ENCODE data around the gene ANTXR2. TPM values are rescaled to one million over a fixed set of nuclear protein-coding genes. Genes with fewer than 3 reads are reported as not detected.
A peak's percentile ranks its signal among the peaks of the same experiment; 100 is the strongest.

The ANTXR2 gene
- polyA plus RNA-seq, 1 of the 3 experiments (the other 2 are of a cell fraction) = 48.8 TPM

DNA sequence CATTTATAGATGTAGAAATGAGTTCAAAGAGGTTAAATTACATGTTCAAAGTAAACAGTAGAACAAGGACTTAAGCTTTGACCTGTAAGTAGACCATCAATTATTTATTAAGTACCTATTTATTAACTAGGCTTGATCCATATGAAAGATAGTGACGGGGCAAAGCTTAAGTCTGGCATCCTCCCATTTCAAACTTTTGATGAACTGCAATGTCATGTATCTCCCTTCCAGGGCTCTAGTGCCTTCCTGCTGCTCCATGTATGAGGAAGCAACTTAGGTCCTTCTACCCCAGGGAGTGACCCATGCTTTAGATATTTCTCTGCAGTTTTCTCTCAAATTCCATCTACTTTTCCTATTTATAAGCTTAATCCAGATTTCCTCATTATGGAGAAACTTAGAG, 31.9 kb upstream of the ANTXR2 start (continued):
- TF ChIP-seq EP300 (IDR thresholded peaks at IDR 0.05; ENCODE audit: borderline replicate concordance in 1 of 2, low read depth in 1 of 2, low read length in 1 of 2) = no peak

DNA sequence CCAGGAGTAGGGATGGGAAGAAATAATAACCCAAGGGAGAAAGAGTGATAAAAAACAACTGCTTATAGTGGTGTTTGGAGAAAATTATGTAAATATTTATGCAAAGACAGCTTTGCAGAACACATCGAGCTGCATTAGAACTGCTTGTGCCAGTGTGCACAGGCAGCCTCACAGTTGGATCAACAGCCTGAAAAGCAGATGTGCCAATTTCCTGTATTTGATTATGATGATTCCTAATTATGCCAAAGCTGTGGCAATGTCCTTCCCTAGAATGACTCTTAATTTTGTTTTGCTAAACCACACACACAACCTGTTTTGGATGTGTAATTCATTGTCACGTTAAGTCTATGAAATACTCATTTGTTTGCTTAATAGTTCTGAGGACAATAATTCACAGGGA, 30.6 kb upstream of the ANTXR2 start:
- 86% methylated on average over 2 of the region's 2 CpGs for WGBS (ENCODE audit: low lambda C conversion rate)
- H3K9me3 ChIP-seq = peaks cover 21% of the 10 kb centered on the region
- TF ChIP-seq, protein P1, sequence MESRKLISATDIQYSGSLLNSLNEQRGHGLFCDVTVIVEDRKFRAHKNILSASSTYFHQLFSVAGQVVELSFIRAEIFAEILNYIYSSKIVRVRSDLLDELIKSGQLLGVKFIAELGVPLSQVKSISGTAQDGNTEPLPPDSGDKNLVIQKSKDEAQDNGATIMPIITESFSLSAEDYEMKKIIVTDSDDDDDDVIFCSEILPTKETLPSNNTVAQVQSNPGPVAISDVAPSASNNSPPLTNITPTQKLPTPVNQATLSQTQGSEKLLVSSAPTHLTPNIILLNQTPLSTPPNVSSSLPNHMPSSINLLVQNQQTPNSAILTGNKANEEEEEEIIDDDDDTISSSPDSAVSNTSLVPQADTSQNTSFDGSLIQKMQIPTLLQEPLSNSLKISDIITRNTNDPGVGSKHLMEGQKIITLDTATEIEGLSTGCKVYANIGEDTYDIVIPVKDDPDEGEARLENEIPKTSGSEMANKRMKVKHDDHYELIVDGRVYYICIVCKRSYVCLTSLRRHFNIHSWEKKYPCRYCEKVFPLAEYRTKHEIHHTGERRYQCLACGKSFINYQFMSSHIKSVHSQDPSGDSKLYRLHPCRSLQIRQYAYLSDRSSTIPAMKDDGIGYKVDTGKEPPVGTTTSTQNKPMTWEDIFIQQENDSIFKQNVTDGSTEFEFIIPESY (IDR thresholded peaks at IDR 0.05; ENCODE audit: borderline replicate concordance, low read depth) = no peak
- TF ChIP-seq EP300 (IDR thresholded peaks at IDR 0.05; ENCODE audit: borderline replicate concordance in 1 of 2, low read depth in 1 of 2, low read length in 1 of 2) (no peak), RCOR1 (IDR thresholded peaks at IDR 0.05; ENCODE audit: low read length) (no peak), TCF12 (IDR thresholded peaks at IDR 0.05) (no peak), RAD21 (IDR thresholded peaks at IDR 0.05; ENCODE audit: low read length) (no peak), FOXJ3 (CRISPR knock-in tag; IDR thresholded peaks at IDR 0.05) (no peak), RFX5 (IDR thresholded peaks at IDR 0.05; ENCODE audit: low read length) (no peak), RXRA (IDR thresholded peaks at IDR 0.05; ENCODE audit: borderline replicate concordance, low read depth) (no peak), TEAD4 (IDR thresholded peaks at IDR 0.05; ENCODE audit: borderline replicate concordance, insufficient read depth) (no peak)
- ChIA-PET CTCF (interaction anchor here (3.0 kb wide), 1 partner anchor 22 kb away, joined by 11 read pairs; no protein-coding TSS in a partner anchor), POLR2A (no interaction called here)
- H4K20me1 ChIP-seq (ENCODE audit: insufficient read depth) = no peaks in the 10 kb centered on the region
- peaks cover 0 to 8% of the 10 kb centered on the region in 2 experiments for H3K36me3 ChIP-seq (replicated peaks in 1 of 2; ENCODE audit: control insufficient read depth in 1 of 2, insufficient read depth in 2 of 2, low read length in 1 of 2)
- H3K9me2 ChIP-seq = no peaks in the 10 kb centered on the region
- no peak overlapping the region for H2AFZ ChIP-seq (ENCODE audit: low read depth)
- H3K4me1 ChIP-seq (ENCODE audit: control insufficient read depth in 1 of 2, insufficient read depth in 2 of 2, low read depth in 1 of 2, low read length in 1 of 2) = peaks cover 0 to 11% of the 10 kb centered on the region in 2 experiments; a peak in 2 of 4 replicates
- H3K79me2 ChIP-seq (ENCODE audit: insufficient read depth) = no peaks in the 10 kb centered on the region
- no peak overlapping the region for H3K9ac ChIP-seq
- H3F3A ChIP-seq (replicated peaks; ENCODE audit: insufficient read depth) = peaks cover 23% of the 10 kb centered on the region
- H3K4me2 ChIP-seq = no peak overlapping the region
- H3K27ac ChIP-seq (ENCODE audit: low read depth in 2 of 2, low read length in 1 of 2) = no peak overlapping the region
- no peak overlapping the region for H3K4me3 ChIP-seq (ENCODE audit: low read depth in 2 of 2, low read length in 1 of 2)
- no peaks in the 10 kb centered on the region for H3K27me3 ChIP-seq (ENCODE audit: insufficient read depth)
- no peak for DNase-seq

DNA sequence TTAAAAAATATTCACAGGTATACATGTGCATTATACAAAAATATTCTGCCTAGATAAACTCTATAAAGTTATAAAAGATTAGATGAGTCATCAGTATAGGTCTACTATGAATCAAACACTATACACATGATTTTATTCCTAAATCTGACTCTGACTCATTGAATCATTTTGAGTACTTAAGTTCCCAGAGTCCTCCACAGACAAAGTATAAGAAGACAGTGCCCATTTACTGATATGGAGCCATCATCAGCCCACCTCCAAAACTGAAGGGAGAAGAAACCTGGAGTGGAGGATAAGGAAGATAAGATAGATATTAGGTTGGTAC, 28.7 kb upstream of the ANTXR2 start:
- no peaks in the 10 kb centered on the region for H3K79me2 ChIP-seq (ENCODE audit: insufficient read depth)
- H3K9ac ChIP-seq = no peak overlapping the region
- ChIA-PET POLR2A (no interaction called here), CTCF (no interaction called here)
- peaks cover 11 to 18% of the 10 kb centered on the region in 2 experiments; a peak in 3 of 4 replicates for H3K4me1 ChIP-seq (ENCODE audit: control insufficient read depth in 1 of 2, insufficient read depth in 2 of 2, low read depth in 1 of 2, low read length in 1 of 2)
- peak overlapping the region in 1 of 2 experiments; percentile 50; a peak in 2 of 4 replicates for H3K27ac ChIP-seq (ENCODE audit: low read depth in 2 of 2, low read length in 1 of 2)
- peaks cover 32% of the 10 kb centered on the region for H3F3A ChIP-seq (replicated peaks; ENCODE audit: insufficient read depth)
- TF ChIP-seq, protein P2, sequence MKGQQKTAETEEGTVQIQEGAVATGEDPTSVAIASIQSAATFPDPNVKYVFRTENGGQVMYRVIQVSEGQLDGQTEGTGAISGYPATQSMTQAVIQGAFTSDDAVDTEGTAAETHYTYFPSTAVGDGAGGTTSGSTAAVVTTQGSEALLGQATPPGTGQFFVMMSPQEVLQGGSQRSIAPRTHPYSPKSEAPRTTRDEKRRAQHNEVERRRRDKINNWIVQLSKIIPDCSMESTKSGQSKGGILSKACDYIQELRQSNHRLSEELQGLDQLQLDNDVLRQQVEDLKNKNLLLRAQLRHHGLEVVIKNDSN (IDR thresholded peaks at IDR 0.05; ENCODE audit: borderline replicate concordance, low read depth) = no peak
- peak; percentile 32; the same call in 1 of the 2 replicates for TF ChIP-seq FOSL2 (IDR thresholded peaks at IDR 0.05; ENCODE audit: borderline replicate concordance, low read depth)
- TF ChIP-seq TAF1 (IDR thresholded peaks at IDR 0.05; ENCODE audit: borderline replicate concordance, low read depth, low read length) = no peak
- peaks cover 2% of the 10 kb centered on the region; the same call in 1 of the 2 replicates for H3K9me3 ChIP-seq
- H4K20me1 ChIP-seq (ENCODE audit: insufficient read depth) = no peaks in the 10 kb centered on the region
- no peaks in the 10 kb centered on the region for H3K9me2 ChIP-seq
- no peaks in the 10 kb centered on the region for H3K27me3 ChIP-seq (ENCODE audit: insufficient read depth)
- DNase-seq = no peak
- 0 out of 2 replicates have a peak overlapping the region, but pooled peaks have one; percentile 9 for H2AFZ ChIP-seq (ENCODE audit: low read depth)
- no peaks in the 10 kb centered on the region for H3K36me3 ChIP-seq (replicated peaks in 1 of 2; ENCODE audit: control insufficient read depth in 1 of 2, insufficient read depth in 2 of 2, low read length in 1 of 2)
- no peak overlapping the region for H3K4me3 ChIP-seq (ENCODE audit: low read depth in 2 of 2, low read length in 1 of 2)
- no peak overlapping the region for H3K4me2 ChIP-seq
